ENCODE measurements around the gene GORASP2.

Gene GORASP2

DNA sequence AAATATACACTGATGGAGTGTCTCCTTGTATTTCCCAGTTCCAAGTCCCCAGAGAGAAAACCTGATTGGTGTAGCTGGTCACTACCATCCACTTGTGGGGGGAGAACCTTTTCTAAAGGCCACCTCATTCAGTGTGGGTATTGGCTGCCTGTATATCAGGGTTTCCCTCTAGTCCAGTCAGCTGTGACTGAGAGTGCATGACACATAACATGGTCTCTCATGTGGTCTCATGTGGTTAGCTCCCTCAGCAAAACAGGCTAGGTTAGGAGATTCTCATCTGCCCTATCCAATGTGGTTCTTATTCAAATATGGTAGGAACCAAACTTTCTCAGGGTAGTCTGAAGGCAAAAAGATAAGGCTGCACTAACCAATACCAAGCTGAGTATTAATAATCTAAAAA is 4.1 kb upstream of the GORASP2 start:
- DNase-seq, result no peak

DNA sequence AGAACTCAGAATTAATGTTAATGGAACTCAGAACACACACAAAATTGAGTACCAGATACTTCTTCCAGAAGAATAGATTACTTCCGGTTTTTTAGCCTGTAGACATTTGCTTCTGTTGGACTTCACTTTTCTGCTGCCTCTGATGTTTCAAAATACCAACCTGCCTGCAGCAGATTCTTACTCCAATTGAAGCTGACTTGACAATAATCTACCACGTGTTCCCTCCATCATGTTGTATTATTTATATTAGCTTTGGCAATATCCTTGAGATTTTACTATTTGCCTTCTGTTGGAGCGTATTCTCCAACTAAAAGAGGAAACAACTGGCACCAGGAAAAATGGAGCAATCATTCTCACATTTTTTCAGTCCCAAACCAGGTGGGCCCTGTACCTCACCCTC is 3.1 kb upstream of the GORASP2 start:
- no peak for DNase-seq

DNA sequence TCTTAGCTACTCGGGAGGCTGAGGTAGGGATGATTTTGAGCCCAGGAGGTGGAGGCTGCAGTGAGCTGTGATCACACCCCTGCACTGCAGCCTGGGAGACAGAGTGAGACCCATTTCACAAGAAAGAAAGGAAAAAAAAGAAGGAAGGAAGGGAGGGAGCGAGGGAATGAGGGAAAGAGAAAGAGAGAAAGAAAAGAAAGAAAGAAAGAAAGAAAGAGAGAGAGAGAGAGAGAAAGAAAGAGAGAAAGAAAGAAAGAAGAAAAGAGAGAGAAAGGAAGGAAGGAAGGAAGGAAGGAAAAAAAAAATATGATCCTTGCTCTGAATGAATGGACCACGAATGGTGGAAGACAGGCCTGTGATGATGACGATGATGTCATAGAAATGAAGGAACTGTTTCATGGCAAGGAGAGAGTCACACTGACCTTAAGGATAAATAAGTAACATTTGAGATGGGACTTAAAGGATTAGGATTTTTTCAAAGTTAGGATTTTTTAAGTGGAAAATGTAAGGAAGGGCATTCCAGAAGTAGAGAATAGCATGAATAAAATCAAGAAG is 2.2 kb upstream of the GORASP2 start:
- no peak for DNase-seq

DNA sequence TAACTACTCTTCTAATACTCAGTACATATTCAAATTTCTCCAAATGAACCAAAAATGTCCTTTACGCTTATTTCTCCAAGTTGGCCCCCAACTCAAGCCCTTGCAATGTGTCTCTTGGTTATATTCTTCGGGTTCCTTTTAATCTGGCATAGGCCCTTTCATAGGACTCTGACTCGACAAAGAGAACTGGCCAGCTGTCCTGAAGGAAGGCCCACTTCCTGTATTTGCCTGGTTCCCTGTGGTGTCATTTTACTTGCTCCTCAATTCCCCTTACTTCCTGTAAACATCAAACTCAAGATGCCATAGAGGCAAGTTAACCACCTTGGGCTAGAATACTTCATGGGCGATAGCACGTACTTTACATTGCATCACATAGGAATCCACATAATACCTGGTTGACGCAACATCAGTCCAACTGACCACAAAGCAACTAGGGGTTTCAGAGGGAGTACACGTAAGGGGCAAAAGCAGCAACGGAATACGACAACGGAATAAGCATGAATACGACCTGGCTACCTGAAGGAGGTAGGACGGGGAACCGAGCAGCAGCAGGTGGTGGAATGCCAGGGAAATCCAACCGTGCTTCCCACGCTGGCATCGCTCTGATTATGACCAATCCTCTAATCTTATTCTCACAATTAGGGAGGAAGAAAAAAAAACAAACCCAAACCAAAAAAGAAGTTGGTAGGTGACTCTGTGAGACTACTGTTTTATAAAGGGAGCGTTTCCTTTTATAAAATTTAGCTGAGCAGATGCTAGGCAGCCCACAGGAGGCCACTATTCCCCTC is 823 bp upstream of the GORASP2 start:
- peak; percentile 10 for DNase-seq

DNA sequence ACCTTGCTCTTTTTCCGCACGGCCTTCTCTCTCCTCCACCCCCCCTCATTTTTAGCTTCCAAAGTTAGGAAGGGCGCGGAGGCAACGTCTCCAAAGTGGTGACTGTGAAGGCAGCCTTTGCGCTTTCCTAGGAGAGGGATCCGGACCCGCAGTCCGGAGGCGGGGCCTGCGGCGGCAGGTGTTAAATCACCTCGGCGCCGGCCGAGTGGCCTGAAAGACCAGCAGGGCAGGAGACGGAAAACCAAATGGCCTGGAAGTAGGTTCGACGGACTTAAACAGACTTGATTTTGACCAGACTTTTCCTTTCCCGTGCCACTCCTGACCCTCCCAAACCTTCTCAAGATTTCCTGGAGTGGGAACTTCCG is 615 bp downstream of the GORASP2 start:
- DNase-seq, result peak; percentile 42

DNA sequence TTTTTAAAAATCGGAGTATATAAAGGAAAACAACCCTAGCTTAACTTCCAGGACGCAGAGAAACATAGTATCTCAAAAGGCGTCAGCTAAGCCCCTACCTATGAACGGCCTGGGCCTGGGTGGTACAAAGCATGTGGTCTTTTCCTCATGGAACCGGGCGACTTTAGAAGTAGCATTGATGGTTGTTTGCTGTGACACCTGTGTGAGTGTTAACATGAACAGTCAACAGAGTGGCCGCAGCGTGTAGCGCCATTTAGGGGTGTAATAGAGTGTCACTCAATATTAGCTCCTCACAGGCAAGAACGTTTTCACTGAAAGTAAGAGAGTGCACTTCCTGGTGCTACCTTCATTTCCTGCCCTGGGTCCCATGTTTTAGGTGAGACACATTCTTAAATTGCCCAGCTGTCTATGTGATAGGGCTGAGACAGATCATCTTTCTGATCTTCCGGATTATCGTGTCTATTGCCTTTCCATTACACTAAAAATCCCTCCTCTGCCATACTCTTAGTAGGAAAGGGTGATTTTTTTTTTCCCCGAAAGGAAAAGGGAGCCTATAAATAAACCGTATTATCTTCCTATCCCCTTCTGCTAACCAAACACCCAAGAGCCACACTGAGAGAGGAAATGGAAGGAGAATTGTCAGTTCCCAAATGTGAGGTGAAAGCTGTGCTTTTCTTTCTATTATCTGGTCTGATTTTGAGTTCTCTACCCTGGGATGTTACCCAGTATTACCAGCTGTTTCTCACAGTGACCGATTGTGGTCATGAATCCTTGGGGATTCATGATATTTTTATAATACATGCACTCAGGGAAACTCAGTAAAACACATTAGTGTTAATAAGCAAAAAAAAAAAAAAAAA is 1.3 kb downstream of the GORASP2 start:
- peak; percentile 84 for DNase-seq

DNA sequence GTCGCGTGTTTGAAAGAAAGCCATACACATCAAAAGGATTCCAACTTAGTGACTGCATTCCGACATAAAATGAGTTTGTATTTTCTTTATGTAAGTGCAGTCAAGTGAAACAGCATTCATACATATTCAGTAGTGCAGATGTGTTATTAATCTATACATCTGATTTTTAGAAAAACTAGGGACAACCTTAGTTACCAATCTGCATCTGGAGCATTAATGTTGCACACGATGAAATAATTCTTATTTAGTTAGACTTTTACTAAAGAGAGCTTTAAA is 1.9 kb downstream of the GORASP2 start:
- DNase-seq, result no peak

DNA sequence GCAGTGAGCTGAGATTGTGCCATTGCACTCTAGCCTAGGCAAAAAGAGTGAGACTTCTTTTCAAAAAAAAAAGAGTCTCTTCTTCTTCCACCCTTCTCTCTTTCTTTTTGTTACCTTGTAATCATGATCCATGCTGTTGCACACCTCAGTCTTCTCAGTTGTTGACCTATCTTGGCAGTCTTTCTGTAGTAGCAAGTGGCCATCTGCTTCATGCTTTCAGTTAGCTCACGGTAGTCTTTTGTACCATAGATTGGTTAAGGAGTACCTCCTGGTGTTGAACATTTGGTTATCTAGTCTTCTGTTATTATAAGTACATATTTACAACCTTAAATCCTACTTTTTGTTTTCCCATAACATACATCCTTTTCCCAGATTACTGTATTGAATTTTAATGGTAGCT is 3.1 kb downstream of the GORASP2 start:
- DNase-seq, result no peak

DNA sequence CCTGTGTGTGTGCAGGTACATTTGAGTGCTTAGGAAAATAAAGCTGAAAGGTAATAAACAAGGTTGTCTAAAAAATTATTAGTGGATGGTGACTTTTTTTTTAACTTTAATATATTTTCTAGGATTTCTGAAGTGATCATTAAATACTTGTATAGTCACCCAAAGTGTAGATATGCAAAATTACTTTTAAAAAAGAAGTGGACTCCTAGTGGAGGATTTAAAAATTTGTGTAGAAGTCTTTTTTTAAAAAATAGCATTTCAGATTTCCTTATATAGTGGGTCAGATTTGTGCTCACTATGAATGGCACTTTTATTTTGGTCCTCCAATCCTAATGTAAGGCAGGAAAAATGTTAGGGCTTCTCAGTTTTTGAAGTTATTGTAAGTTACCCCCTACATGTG is 3.9 kb downstream of the GORASP2 start:
- DNase-seq, result no peak

DNA sequence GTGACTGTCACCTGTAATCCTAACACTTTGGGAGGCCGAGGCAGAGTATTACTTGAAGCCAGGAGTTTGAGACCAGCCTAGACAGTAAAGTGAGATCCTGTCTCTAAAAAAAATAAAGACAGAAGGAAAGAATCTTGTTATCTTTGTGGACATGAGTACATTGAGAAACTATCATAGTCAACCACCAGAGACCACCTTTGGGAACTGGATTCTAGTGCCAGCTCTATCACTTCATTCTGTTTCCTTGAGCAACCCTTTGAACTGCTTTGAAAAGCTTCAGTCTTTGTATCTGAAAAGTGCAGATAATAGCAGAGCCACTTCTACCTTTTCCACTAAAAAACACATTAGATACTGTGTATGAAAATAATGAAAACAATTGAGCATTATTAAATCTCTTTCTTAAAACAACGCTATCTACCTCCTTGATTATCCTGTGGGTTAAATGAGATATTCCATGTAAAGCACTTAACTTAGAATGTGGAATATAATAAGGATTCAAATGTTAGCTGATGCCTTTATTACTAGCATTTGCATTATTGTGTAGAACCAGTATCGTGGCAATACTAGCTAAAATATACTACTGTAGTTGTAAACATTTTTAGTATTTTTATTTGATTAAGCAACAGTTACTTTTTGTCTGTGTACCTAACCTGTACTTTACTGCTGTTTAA is 8.8 kb downstream of the GORASP2 start:
- DNase-seq, result no peak

DNA sequence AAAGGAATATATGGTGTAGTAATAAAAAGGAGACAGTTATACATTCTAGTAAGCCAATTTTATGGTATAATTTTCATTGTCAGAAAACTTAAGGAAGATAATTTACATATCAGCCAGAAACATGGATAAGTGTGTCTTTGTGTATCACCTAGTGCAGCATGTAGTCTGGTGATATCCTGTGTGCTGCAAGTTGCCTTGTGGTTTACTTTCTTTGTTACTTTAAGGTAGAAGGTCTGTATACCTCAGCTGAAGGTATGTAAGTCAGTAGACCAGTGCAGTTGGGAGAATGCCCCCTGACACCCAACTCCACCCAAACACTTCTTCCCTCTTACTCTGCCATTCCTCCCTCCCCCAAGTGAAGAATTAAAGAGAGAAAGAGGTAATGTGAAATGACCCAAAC is 11.0 kb downstream of the GORASP2 start:
- DNase-seq, result no peak

DNA sequence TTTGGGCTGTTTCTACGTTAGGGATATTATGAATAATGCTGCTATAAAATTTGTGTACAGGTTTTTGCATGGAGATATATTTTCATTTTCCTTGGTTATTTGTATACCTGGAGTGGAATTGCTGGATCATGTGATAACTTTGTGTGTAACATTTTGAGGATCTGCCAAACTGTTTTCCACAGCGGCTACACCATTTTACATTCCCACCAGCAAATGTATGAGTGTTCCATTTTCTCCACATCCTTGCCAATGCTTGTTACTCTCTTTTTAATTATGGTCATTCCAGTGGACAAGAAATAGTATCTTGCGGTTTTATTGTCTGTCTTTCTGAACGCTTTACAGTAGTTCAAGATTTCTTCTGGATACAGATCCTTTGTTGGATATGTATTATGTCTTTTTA is 13.6 kb downstream of the GORASP2 start:
- no peak for DNase-seq

DNA sequence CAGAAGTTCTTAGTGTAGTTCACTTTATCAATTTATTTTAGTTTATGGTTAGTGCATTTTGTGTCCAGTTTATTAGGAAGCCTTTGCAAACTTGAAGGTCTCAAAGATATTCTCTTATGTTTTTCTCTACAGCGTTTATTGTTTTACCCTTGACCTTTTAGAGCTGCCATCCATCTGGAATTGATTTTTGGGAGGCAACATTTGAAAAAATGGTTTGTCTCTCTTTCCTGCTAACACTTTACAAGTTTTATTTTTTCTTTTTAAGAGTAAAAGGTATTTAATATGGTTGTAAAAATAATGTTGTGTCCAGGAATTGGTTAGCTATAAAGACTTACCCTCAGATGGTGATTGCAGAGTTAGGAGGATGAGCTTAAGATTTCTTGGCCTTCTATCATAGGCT is 14.0 kb downstream of the GORASP2 start:
- no peak for DNase-seq

DNA sequence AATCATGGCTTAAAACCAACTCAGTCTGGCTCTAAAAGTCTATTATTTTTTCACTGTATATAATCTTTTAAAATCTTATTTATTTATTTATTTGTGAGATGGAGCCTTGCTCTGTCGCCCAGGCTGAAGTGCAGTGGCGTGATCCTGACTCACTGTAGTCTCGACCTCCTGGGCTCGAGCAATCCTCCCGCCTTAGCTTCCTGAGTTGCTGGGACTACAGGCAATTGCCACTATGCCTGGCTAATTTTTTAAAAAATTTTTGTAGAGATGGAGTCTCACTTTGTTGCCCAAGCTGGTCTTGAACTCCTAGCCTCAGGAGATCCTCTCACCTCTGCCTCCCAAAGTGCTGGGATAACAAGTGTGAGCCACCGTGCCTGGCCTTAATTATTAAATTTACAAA is 14.5 kb downstream of the GORASP2 start:
- DNase-seq, result no peak

DNA sequence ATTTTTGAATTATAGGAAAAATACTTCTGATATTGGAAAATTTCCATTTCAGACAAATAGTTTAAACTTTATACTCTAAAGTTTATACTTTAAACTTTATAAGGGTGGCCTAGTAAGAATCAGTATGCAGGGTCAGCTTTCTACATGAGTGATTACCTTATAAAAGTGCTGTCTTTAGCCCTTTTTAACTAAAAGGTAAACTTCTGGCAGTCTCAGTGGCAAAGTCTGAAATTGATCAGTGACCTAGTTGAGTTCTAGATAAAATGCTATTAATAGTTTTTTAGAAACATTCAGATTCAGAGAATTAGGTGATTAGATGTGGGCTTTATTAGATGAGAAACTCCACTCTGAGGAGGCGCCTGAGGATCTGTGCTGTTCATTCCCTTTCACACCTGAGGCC is 15.5 kb downstream of the GORASP2 start:
- no peak for DNase-seq

DNA sequence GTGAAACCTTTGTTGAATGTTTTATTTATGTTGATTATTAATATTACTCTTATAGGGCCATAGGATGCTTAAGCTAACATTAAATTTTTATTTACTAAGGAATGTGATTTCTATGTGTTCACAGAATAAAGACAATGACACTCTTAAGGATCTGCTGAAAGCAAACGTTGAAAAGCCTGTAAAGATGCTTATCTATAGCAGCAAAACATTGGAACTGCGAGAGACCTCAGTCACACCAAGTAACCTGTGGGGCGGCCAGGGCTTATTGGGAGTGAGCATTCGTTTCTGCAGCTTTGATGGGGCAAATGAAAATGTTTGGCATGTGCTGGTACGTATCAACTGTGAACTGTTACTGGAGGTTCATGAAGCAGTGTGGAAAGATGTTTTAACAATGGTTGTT is 20.4 kb downstream of the GORASP2 start:
- DNase-seq, result no peak

DNA sequence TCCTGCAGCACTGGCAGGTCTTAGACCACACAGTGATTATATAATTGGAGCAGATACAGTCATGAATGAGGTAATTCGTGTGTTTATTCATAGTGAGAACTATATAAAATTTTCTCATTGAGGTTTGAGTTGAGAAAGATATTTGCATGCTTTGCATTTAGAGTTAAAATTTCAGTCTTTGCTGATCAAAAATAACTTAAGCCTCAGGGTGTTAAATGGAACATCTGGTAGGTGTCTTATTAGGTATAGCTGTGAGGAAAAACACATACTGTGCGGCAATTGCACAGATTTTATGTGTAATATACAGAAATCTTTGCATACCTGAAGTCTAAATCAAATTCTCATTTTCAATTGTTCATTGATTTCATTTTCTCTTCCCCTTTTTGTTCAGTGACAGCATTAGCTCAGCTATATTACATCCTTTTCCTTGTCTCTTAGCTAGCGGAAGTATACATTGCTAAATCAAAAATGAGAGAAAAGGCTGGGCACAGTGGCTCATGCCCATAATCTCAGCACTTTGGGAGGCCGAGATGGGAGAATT is 21.2 kb downstream of the GORASP2 start:
- no peak for DNase-seq

DNA sequence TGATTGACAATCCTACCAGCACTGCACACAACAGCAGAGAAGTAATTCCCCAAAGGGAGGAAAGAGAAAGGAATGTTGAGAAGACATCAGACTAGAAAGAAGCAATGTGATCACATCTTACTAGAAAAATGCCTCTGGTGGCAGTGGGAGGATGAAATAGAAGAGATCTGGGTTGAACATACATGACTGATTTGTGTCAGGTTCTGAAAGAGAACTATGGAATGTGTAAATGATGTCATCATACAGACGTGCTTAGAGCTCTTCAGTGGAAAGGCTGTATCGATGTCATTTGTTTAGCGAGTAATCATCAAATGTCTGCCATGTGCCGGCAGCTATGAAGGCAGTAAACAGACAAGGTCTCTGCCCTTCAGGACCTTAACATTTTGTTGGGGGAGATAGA is 24.9 kb downstream of the GORASP2 start:
- no peak for DNase-seq

DNA sequence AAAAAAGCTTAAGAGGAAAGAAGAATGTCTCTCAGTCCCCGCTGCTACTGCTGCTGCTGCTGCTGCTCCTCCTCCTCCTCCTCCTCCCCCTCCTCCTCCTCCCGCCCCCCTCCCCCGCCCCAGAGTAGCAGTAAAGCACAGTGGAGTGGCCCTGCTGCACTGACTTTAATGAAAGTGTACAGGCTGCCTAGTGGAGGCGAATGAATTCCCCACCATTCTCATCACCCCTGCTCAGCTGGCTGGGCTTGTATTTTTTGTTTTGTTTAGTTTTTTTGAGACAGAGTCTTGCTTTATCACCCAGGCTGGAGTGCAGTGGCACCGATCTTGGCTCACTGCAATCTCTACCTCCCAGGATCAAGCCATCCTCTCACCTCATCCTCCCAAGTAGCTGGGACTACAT is 34.3 kb downstream of the GORASP2 start:
- DNase-seq, result no peak

DNA sequence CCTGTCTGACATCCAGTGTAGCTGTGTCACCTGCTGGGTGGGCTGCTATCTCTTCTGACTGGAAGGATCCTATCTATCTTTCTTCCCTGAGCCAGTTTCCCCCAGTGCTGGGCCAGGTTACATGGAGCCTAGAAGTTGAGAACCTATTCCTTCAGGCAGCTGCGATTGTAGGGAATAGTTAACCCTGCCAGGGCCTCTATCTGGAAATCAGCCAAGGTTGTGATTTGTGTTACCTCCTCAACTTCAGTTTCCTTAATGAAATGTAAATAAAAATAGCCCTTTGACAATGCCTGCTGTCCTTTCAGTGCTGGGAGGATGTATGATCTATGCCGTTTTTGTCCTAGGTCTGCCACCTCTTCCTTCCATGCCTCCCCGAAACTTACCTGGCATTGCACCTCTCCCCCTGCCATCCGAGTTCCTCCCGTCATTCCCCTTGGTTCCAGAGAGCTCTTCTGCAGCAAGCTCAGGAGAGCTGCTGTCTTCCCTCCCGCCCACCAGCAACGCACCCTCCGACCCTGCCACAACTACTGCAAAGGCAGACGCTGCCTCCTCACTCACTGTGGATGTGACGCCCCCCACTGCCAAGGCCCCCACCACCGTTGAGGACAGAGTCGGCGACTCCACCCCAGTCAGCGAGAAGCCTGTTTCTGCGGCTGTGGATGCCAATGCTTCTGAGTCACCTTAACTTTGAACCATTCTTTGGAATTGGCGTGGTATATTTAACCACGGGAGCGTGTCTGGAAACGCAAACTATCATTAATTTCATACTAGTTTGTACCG is 36.6 kb downstream of the GORASP2 start:
- no peak for DNase-seq

DNA sequence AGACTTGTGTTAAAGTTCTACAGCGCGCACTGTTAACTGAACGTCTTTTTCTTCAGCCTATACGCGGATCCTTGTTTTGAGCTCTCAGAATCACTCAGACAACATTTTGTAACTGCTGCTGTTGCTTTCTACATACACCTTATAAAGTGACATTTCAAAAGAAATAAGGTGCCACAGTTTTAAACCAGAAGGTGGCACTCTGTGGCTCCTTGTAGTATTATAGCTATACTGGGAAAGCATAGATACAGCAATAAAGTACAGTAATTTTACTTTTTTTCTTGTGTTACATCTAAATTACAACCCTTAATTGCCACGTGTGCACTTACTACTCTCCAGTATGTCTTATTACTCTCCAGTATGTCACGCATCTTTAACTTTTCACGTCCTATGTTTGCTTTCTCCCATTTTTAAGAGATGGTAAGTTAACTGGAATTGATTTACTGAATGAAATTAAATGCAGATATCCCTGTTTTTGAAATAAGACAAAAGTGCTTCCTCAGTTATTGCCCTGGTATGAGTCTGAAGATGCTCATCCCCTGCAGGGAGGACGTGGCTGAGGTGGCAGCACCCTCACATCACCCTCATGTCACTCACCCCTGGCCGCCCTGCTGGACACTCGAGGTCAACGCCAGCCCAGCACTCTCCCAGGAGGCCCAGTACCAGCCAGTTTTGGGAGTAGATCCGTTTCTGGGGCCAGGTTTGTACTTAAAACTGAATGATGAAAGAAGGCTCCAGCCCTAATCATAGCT is 37.8 kb downstream of the GORASP2 start:
- peak; percentile 14 for DNase-seq

DNA sequence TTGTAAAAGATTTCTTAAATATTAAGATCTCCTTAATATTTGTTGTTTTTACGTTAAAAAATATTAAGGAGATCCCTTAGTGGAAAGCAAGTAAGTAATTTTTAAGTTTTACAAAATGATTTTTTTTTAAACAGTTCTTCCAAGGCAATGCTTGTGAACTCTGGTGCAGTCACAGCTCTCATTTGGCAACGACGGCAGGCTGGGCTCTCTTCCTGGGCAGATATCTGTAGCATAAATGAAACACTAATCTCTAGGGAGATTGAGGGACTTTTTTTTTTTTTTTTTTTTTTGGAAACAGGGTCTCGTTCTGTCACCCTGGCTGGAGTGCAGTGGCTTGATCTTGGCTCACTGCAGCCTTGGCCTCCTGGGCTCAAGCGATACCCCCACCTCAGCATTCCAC is 38.5 kb downstream of the GORASP2 start:
- no peak for DNase-seq

Measured in CD4-positive, alpha-beta T cell treated with Interleukin-17A for 1 hour (primary cell).